Endothelial cell of umbilical vein (primary cell): ENCODE results near the gene PTTG2. TPM values are rescaled to one million over a fixed set of nuclear protein-coding genes. Genes with fewer than 3 reads are reported as not detected.
"Not testable (repeated sequence)": the region's sequence is repeated elsewhere in the genome, so short reads cannot be mapped to it uniquely, and the experiment has no call there.

Experiments used
- BruUV-seq: library from RNA; stranded (reverse); fragments of 400-500 nt; replicated peaks from 2 replicates; lab custom pipeline; 2021; lab: Mats Ljungman, UMichigan
- CTCF ChIA-PET: fragments of 300-600, 350-600 bp; sonication (Branson Sonifier 250); formaldehyde crosslinking; loops from one replicate; lab custom pipeline; 2021; ENCODE audit warnings: antibody characterized with exemption, inconsistent platforms; lab: Charles Lee
- POLR2A ChIA-PET: fragments of 300-600, 350-600 bp; sonication (Branson Sonifier 250); formaldehyde crosslinking; loops from one replicate; lab custom pipeline; 2021; ENCODE audit warnings: antibody characterized with exemption, inconsistent platforms; lab: Charles Lee
- DNase-seq: peaks from one replicate; pipeline ENCODE4 v3.0.0-alpha.2; 2011; ENCODE audit warnings: low read depth, low spot score
- FAIRE-seq: peaks from 2 replicates; lab custom pipeline; 2011; peaks lifted over from hg19 to GRCh38; lab: Jason Lieb, UNC
- H2AFZ ChIP-seq: 2 replicates; pipeline ENCODE4 v1.6.0; 2012; ENCODE audit warnings: low read depth, low read length, control low read depth, inconsistent platforms
- H3K27ac ChIP-seq: 2 replicates; pipeline ENCODE4 v1.5.1; 2011; ENCODE audit warnings: low read depth, mild to moderate bottlenecking, control low read depth, low read length, moderate library complexity; ENCODE audit not compliant: insufficient read depth
- H3K27me3 ChIP-seq, 2 experiments: 2 replicates each; pipeline versions ENCODE4 v1.6.0 to v1.6.1; 2011; ENCODE audit warnings: low read length in 2 of 2, mixed read lengths in 1 of 2; ENCODE audit not compliant: control insufficient read depth in 2 of 2, insufficient read depth in 2 of 2
- H3K36me3 ChIP-seq, 2 experiments: 2 replicates in 1 of 2; 3 replicates in 1 of 2; pipeline ENCODE4 v1.5.1; 2011; ENCODE audit warnings: low read length in 2 of 2, mild to moderate bottlenecking in 1 of 2, moderate library complexity in 1 of 2; ENCODE audit not compliant: control insufficient read depth in 2 of 2, insufficient read depth in 2 of 2; ENCODE audit errors: extremely low read depth in 1 of 2
- H3K4me1 ChIP-seq: 3 replicates; pipeline ENCODE4 v1.5.1; 2011; ENCODE audit warnings: mild to moderate bottlenecking, low read length; ENCODE audit not compliant: control insufficient read depth, insufficient read depth; ENCODE audit errors: extremely low read depth
- H3K4me2 ChIP-seq: 2 replicates; pipeline ENCODE4 v1.6.1; 2011; ENCODE audit warnings: low read length, control low read depth, mixed read lengths; ENCODE audit not compliant: insufficient read depth
- H3K4me3 ChIP-seq, 3 experiments: fragments of 200-600 bp in 1 of 3; sonication (generic), shearing (Covaris generic) in 1 of 3; replicated peaks in 1 of 3; 2 replicates each; pipeline ENCODE4 v1.5.1; 2011 to 2016; ENCODE audit warnings: control low read depth in 3 of 3, low read length in 3 of 3, mild to moderate bottlenecking in 2 of 3, inconsistent platforms in 1 of 3, low read depth in 1 of 3, moderate library complexity in 1 of 3; ENCODE audit not compliant: insufficient read depth in 1 of 3
- H3K79me2 ChIP-seq: 2 replicates; pipeline ENCODE4 v1.6.0; 2012; ENCODE audit warnings: low read length, inconsistent platforms; ENCODE audit not compliant: control insufficient read depth, insufficient read depth
- H3K9ac ChIP-seq: replicated peaks from 2 replicates; pipeline ENCODE3; 2011; ENCODE audit warnings: low read length, control low read depth; ENCODE audit not compliant: insufficient read depth; ENCODE audit errors: extremely low read depth
- H3K9me1 ChIP-seq: replicated peaks from 3 replicates; pipeline ENCODE4 v1.6.0; 2011; ENCODE audit warnings: mild to moderate bottlenecking, low read length; ENCODE audit not compliant: control insufficient read depth, insufficient read depth; ENCODE audit errors: extremely low read depth
- H3K9me3 ChIP-seq: replicated peaks from 2 replicates; pipeline ENCODE4 v1.5.1; 2012; ENCODE audit warnings: low read length, inconsistent platforms; ENCODE audit not compliant: control insufficient read depth, insufficient read depth
- H4K20me1 ChIP-seq: replicated peaks from 2 replicates; pipeline ENCODE3; 2011; ENCODE audit warnings: mild to moderate bottlenecking, low read length; ENCODE audit not compliant: control insufficient read depth, insufficient read depth; ENCODE audit errors: extremely low read depth
- CTCF ChIP-seq, 2 donors: IDR thresholded peaks; 1 replicate in 1 of 2; 2 replicates in 1 of 2; pipeline ENCODE4 v1.5.1; 2011; ENCODE audit warnings: low read length in 2 of 2, mild to moderate bottlenecking in 2 of 2, moderate library complexity in 2 of 2, control low read depth in 1 of 2, inconsistent platforms in 1 of 2, low read depth in 1 of 2; ENCODE audit not compliant: insufficient read depth in 1 of 2; ENCODE audit errors: extremely low read depth in 1 of 2
- EZH2 ChIP-seq: IDR thresholded peaks from 2 replicates; pipeline ENCODE4 v1.6.1; 2012; ENCODE audit warnings: borderline replicate concordance, low read depth, mild to moderate bottlenecking, moderate library complexity, low read length, inconsistent platforms; ENCODE audit not compliant: severe bottlenecking
- GATA2 ChIP-seq: IDR thresholded peaks from 2 replicates; pipeline ENCODE4 v1.7.0; 2011; ENCODE audit warnings: low read depth, mild to moderate bottlenecking, moderate library complexity, mixed read lengths, low read length; ENCODE audit not compliant: insufficient read length, insufficient read depth
- MYC ChIP-seq: IDR thresholded peaks from one replicate; pipeline ENCODE4 v1.6.1; 2011; ENCODE audit warnings: mild to moderate bottlenecking, low read depth, low read length
- POLR2A ChIP-seq: IDR thresholded peaks from 2 replicates; pipeline ENCODE4 v1.6.1; 2012; ENCODE audit warnings: low read depth, mild to moderate bottlenecking, control low read depth, low read length
- POLR2AphosphoS5 ChIP-seq: IDR thresholded peaks from 2 replicates; pipeline ENCODE4 v1.6.1; 2012; ENCODE audit warnings: low read depth, mild to moderate bottlenecking, control low read depth, low read length, moderate library complexity; ENCODE audit not compliant: insufficient read depth
- dilution Hi-C: fragments of 300-500 bp; cut with MboI; formaldehyde crosslinking; loops from one replicate; pipeline ENCODE4 v1.15.0; 2019; ENCODE audit warnings: low sequenced_read_pairs; ENCODE audit not compliant: extremely low pct_ligation_motif_present
- intact Hi-C: fragments of 100-400 bp; cut with micrococcal nuclease; formaldehyde crosslinking; loops from one replicate; pipeline ENCODE4 v1.10.0; 2022
- polyA plus RNA-seq, 4 experiments: library from polyadenylated mRNA; depleted of rRNA in 3 of 4; stranded (reverse) in 3 of 4; unstranded in 1 of 4; fragments of >200 nt; gene quantifications; 2 replicates each; pipeline versions ENCODE4 v1.2.1 to v1.2.3, GENCODE V29; 2011 to 2012; ENCODE audit warnings: missing spikeins in 1 of 4
- total RNA-seq: library from RNA; stranded (reverse); gene quantifications from 2 replicates; pipeline ENCODE4 v1.2.3, GENCODE V29; 2021

PTTG2 gene
- total and polyA plus RNA-seq, 2 donors (not counting 3 experiments of a cell fraction or from before 2014, with no cell fraction given), result not detected

GRCh38 chr4:37918653-37919052, 41.5 kb upstream of the PTTG2 start:
- intact Hi-C loops, result no loop called here
- POLR2A ChIA-PET, result no interaction called here
- no peaks in the 10 kb centered on the region for H3K36me3 ChIP-seq
- no peak overlapping the region for H3K4me3 ChIP-seq
- no peaks in the 10 kb centered on the region for H3K9me1 ChIP-seq
- BruUV-seq, result no TSS peak
- DNase-seq (no peak), FAIRE-seq (no peak)
- H3K9me3 ChIP-seq, result no peaks in the 10 kb centered on the region
- no peak overlapping the region for H3K4me2 ChIP-seq
- TF ChIP-seq EZH2 (no peak), POLR2AphosphoS5 (no peak), MYC (no peak), GATA2 (no peak), POLR2A (no peak)
- H3K9ac ChIP-seq, result no peak overlapping the region
- H3K79me2 ChIP-seq, result no peaks in the 10 kb centered on the region
- H4K20me1 ChIP-seq, result no peaks in the 10 kb centered on the region
- H3K27ac ChIP-seq, result no peak overlapping the region
- peaks cover 0 to 2% of the 10 kb centered on the region in 2 experiments for H3K27me3 ChIP-seq
- H3K4me1 ChIP-seq, result no peaks in the 10 kb centered on the region
- CTCF ChIA-PET, result no interaction called here
- dilution Hi-C loops, result no loop called here
- H2AFZ ChIP-seq, result no peak overlapping the region

GRCh38 chr4:37922328-37922727, 37.9 kb upstream of the PTTG2 start:
- Histone ChIP-seq H3K27ac (no peak overlapping the region), H2AFZ (no peak overlapping the region), H4K20me1 (no peaks in the 10 kb centered on the region), H3K9me1 (no peaks in the 10 kb centered on the region), H3K79me2 (no peaks in the 10 kb centered on the region), H3K9ac (no peak overlapping the region), H3K36me3 (no peaks in the 10 kb centered on the region), H3K4me1 (no peaks in the 10 kb centered on the region), H3K4me2 (no peak overlapping the region), H3K9me3 (no peaks in the 10 kb centered on the region), H3K4me3 (no peak overlapping the region), H3K27me3 (peaks cover 0 to 3% of the 10 kb centered on the region in 2 experiments)
- POLR2A ChIA-PET, result no interaction called here
- dilution Hi-C loops, result no loop called here
- FAIRE-seq, result no peak
- CTCF ChIA-PET, result no interaction called here
- BruUV-seq, result no TSS peak
- no peak for DNase-seq
- TF ChIP-seq GATA2 (no peak), CTCF (IDR thresholded peaks at IDR 0.05; ENCODE audit: extremely low read depth in 1 of 2, insufficient read depth in 1 of 2, low read depth in 1 of 2, low read length in 2 of 2) (no peak)
- intact Hi-C loops, result no loop called here

- H2AFZ ChIP-seq, DNase-seq, H4K20me1 ChIP-seq, BruUV-seq, H3K27ac ChIP-seq, H3K9ac ChIP-seq, FAIRE-seq, H3K36me3 ChIP-seq, H3K4me2 ChIP-seq, H3K9me3 ChIP-seq, H3K27me3 ChIP-seq, CTCF ChIA-PET, dilution Hi-C loops, H3K4me1 ChIP-seq, H3K9me1 ChIP-seq, intact Hi-C loops, H3K79me2 ChIP-seq, POLR2A ChIA-PET, H3K4me3 ChIP-seq: not testable (repeated sequence)
Observed at GRCh38 chr4:37923089-37923488, 37.1 kb upstream of the PTTG2 start.
